ENCODE measurements around the gene TM7SF2. TPM values are rescaled to one million over a fixed set of nuclear protein-coding genes. Genes with fewer than 3 reads are reported as not detected.
A peak's percentile ranks its signal among the peaks of the same experiment; 100 is the strongest.

TM7SF2 gene
- total RNA-seq, 1 donor from 2014 or later: 104 TPM

GRCh38 chr11:65157336-65157735 lies 45.7 kb downstream of the TM7SF2 start:
- DNase-seq (ENCODE audit: low read depth, low spot score): no peak
- TF ChIP-seq CTCF (conservative IDR thresholded peaks at IDR 0.05): no peak

GRCh38 chr11:65159012-65159411 lies 47.3 kb downstream of the TM7SF2 start:
- no peak for TF ChIP-seq CTCF (conservative IDR thresholded peaks at IDR 0.05)
- Mint-ChIP-seq H3K9me3 (no peaks in the 10 kb centered on the region), H3K27ac (ENCODE audit: unreplicated experiment) (no peak overlapping the region), H3K27me3 (ENCODE audit: low read depth) (peaks cover 23% of the 10 kb centered on the region), H3K4me3 (no peak overlapping the region), H3K4me1 (no peaks in the 10 kb centered on the region), H3K36me3 (ENCODE audit: low read depth) (no peaks in the 10 kb centered on the region)
- DNase-seq (ENCODE audit: low read depth, low spot score): no peak

More at GRCh38 chr11:65157336-65157735, 45.7 kb downstream of the TM7SF2 start:
- Mint-ChIP-seq H3K27me3 (ENCODE audit: low read depth) (peaks cover 36% of the 10 kb centered on the region), H3K4me3 (no peak overlapping the region), H3K4me1 (no peaks in the 10 kb centered on the region), H3K27ac (ENCODE audit: unreplicated experiment) (no peak overlapping the region), H3K9me3 (no peaks in the 10 kb centered on the region), H3K36me3 (ENCODE audit: low read depth) (no peaks in the 10 kb centered on the region)

GRCh38 chr11:65160643-65161042 lies 49.0 kb downstream of the TM7SF2 start:
- Mint-ChIP-seq H3K4me1 (no peaks in the 10 kb centered on the region), H3K4me3 (no peak overlapping the region), H3K27ac (ENCODE audit: unreplicated experiment) (no peak overlapping the region), H3K36me3 (ENCODE audit: low read depth) (no peaks in the 10 kb centered on the region), H3K27me3 (ENCODE audit: low read depth) (peaks cover 23% of the 10 kb centered on the region), H3K9me3 (no peaks in the 10 kb centered on the region)
- TF ChIP-seq CTCF (conservative IDR thresholded peaks at IDR 0.05): no peak
- no peak for DNase-seq (ENCODE audit: low read depth, low spot score)

GRCh38 chr11:65163684-65164083 lies 52.0 kb downstream of the TM7SF2 start:
- H3K27ac Mint-ChIP-seq (ENCODE audit: unreplicated experiment): peak overlapping the region; percentile 27
- no peaks in the 10 kb centered on the region for H3K36me3 Mint-ChIP-seq (ENCODE audit: low read depth)
- DNase-seq (ENCODE audit: low read depth, low spot score): no peak
- no peaks in the 10 kb centered on the region for H3K9me3 Mint-ChIP-seq
- H3K4me3 Mint-ChIP-seq: no peak overlapping the region
- H3K27me3 Mint-ChIP-seq (ENCODE audit: low read depth): peaks cover 20% of the 10 kb centered on the region
- TF ChIP-seq CTCF (conservative IDR thresholded peaks at IDR 0.05): no peak
- no peaks in the 10 kb centered on the region for H3K4me1 Mint-ChIP-seq

Small RNAs within 50 kb of the gene (microRNA-seq; reads per million reads assigned to microRNA genes)
- not detected for gene MIR6751

Other genes with a start within 250 kb of the TM7SF2 start
- 74.2 and 77.2 TPM in 2 replicates for gene EHD1, start 233.3 kb upstream of the TM7SF2 start, total RNA-seq
- 24.1 and 24.8 TPM in 2 replicates for gene ATG2A, start 194.7 kb upstream of the TM7SF2 start, total RNA-seq
- 13.4 and 16.5 TPM in 2 replicates for gene PPP2R5B, start 187.2 kb upstream of the TM7SF2 start, total RNA-seq
- gene GPHA2, start 176.0 kb upstream of the TM7SF2 start, total RNA-seq: not detected in 2 replicates
- not detected in 2 replicates for gene MAJIN, start 139.8 kb upstream of the TM7SF2 start, total RNA-seq
- 0.21 and 0.30 TPM in 2 replicates for gene BATF2, start 114.9 kb upstream of the TM7SF2 start, total RNA-seq
- 112 and 117 TPM in 2 replicates for gene ARL2, start 97.7 kb upstream of the TM7SF2 start, total RNA-seq
- 31.7 and 36.5 TPM in 2 replicates for gene SNX15, start 84.4 kb upstream of the TM7SF2 start, total RNA-seq
- gene SAC3D1, start 70.7 kb upstream of the TM7SF2 start, total RNA-seq: 32.3 and 32.7 TPM in 2 replicates
- gene NAALADL1, start 53.3 kb upstream of the TM7SF2 start, total RNA-seq: 0.30 and 0.35 TPM in 2 replicates
- 83.1 and 84.8 TPM in 2 replicates for gene CDCA5, start 27.8 kb upstream of the TM7SF2 start, total RNA-seq
- 33.2 and 35.7 TPM in 2 replicates for gene ZFPL1, start 27.6 kb upstream of the TM7SF2 start, total RNA-seq
- 76.5 and 94.3 TPM in 2 replicates for gene VPS51, start 15.7 kb upstream of the TM7SF2 start, total RNA-seq
- 8.0 and 8.3 TPM in 2 replicates for gene ZNHIT2, start 5.8 kb downstream of the TM7SF2 start, total RNA-seq
- 697 and 738 TPM in 2 replicates for gene FAU, start 10.3 kb downstream of the TM7SF2 start, total RNA-seq
- 50.3 and 59.3 TPM in 2 replicates for gene MRPL49, start 10.4 kb downstream of the TM7SF2 start, total RNA-seq
- gene SYVN1, start 22.6 kb downstream of the TM7SF2 start, total RNA-seq: 35.1 and 36.7 TPM in 2 replicates
- not detected in 2 replicates for gene SPDYC, start 58.4 kb downstream of the TM7SF2 start, total RNA-seq
- 43.4 and 48.4 TPM in 2 replicates for gene CAPN1, start 70.1 kb downstream of the TM7SF2 start, total RNA-seq
- 63.7 and 66.9 TPM in 2 replicates for gene POLA2, start 150.1 kb downstream of the TM7SF2 start, total RNA-seq
- gene CDC42EP2, start 203.0 kb downstream of the TM7SF2 start, total RNA-seq: 2.3 and 4.0 TPM in 2 replicates
- 96.3 and 99.0 TPM in 2 replicates for gene DPF2, start 222.0 kb downstream of the TM7SF2 start, total RNA-seq
- 3.3 TPM in 2 replicates for gene TIGD3, start 242.9 kb downstream of the TM7SF2 start, total RNA-seq

Data from neural crest cell (in vitro differentiated cells).